ENCODE results near the gene DHCR24. TPM values are rescaled to one million over a fixed set of nuclear protein-coding genes. Genes with fewer than 3 reads are reported as not detected.

Gene DHCR24
- total RNA-seq, 1 donor from 2014 or later = 207 TPM

GRCh38 chr1:54806931-54807611 lies 79.9 kb downstream of the DHCR24 start:
- H3K4me1 Mint-ChIP-seq = peaks cover 32% of the 10 kb centered on the region
- H3K27me3 Mint-ChIP-seq = no peaks in the 10 kb centered on the region
- no peak overlapping the region for H3K4me3 Mint-ChIP-seq
- H3K27ac Mint-ChIP-seq = no peak overlapping the region
- intact Hi-C loops (cut with micrococcal nuclease) = no loop called here
- H3K9me3 Mint-ChIP-seq = no peaks in the 10 kb centered on the region
- peak; percentile 69 for DNase-seq
- H3K36me3 Mint-ChIP-seq (ENCODE audit: low read depth) = no peaks in the 10 kb centered on the region

- Mint-ChIP-seq H3K4me3 (no peak overlapping the region), H3K4me1 (peaks cover 39% of the 10 kb centered on the region), H3K9me3 (no peaks in the 10 kb centered on the region), H3K36me3 (ENCODE audit: low read depth) (no peaks in the 10 kb centered on the region), H3K27ac (no peak overlapping the region), H3K27me3 (no peaks in the 10 kb centered on the region)
- DNase-seq = no peak
- intact Hi-C loops (cut with micrococcal nuclease) = no loop called here
Observed at GRCh38 chr1:54805981-54806381, 81.0 kb downstream of the DHCR24 start.

- Mint-ChIP-seq H3K36me3 (ENCODE audit: low read depth) (no peaks in the 10 kb centered on the region), H3K4me1 (peaks cover 39% of the 10 kb centered on the region)
- intact Hi-C loops (cut with micrococcal nuclease) = no loop called here
Observed at GRCh38 chr1:54805466-54805865, 81.5 kb downstream of the DHCR24 start.

GRCh38 chr1:54804471-54805132 lies 82.4 kb downstream of the DHCR24 start:
- Mint-ChIP-seq H3K36me3 (ENCODE audit: low read depth) (no peaks in the 10 kb centered on the region), H3K4me1 (peaks cover 44% of the 10 kb centered on the region), H3K27ac (peak overlapping the region; percentile 34), H3K4me3 (peak overlapping the region; percentile 3), H3K9me3 (no peaks in the 10 kb centered on the region), H3K27me3 (no peaks in the 10 kb centered on the region)
- intact Hi-C loops (cut with micrococcal nuclease) = loop anchor here (1.0 kb wide), 1 partner anchor 751 kb away; the partner anchor contains the start of genes TCEANC2 and TMEM59
- DNase-seq = no peak

More at GRCh38 chr1:54805466-54805865, 81.5 kb downstream of the DHCR24 start:
- Mint-ChIP-seq H3K27ac (no peak overlapping the region), H3K4me3 (no peak overlapping the region), H3K9me3 (no peaks in the 10 kb centered on the region), H3K27me3 (no peaks in the 10 kb centered on the region)
- DNase-seq = no peak

GRCh38 chr1:54803761-54804470 lies 83.1 kb downstream of the DHCR24 start:
- Mint-ChIP-seq H3K9me3 (no peaks in the 10 kb centered on the region), H3K27me3 (no peaks in the 10 kb centered on the region), H3K4me1 (peaks cover 51% of the 10 kb centered on the region), H3K27ac (peak overlapping the region; percentile 34), H3K36me3 (ENCODE audit: low read depth) (no peaks in the 10 kb centered on the region), H3K4me3 (peak overlapping the region; percentile 3)
- intact Hi-C loops (cut with micrococcal nuclease) = loop anchor here (1.0 kb wide), 1 partner anchor 751 kb away; the partner anchor contains the start of genes TCEANC2 and TMEM59
- DNase-seq = no peak

- no peaks in the 10 kb centered on the region for H3K27me3 Mint-ChIP-seq
- peaks cover 54% of the 10 kb centered on the region for H3K4me1 Mint-ChIP-seq
- peak; percentile 91 for DNase-seq
- intact Hi-C loops (cut with micrococcal nuclease) = loop anchor here (1.0 to 2.0 kb wide), 2 partner anchors 37 to 258 kb away; partner anchors contain the start of gene PARS2
- H3K9me3 Mint-ChIP-seq = no peaks in the 10 kb centered on the region
- peak within 1 kb of the TSS; percentile 87 for H3K4me3 Mint-ChIP-seq
- no peaks in the 10 kb centered on the region for H3K36me3 Mint-ChIP-seq (ENCODE audit: low read depth)
- peak within 1 kb of the TSS; percentile 81 for H3K27ac Mint-ChIP-seq
Observed at GRCh38 chr1:54800899-54801759, 85.9 kb downstream of the DHCR24 start, which contains the start of gene TTC22. TTC22 (minus strand) TSS chr1:54801323; CDS start chr1:54801163, 160 bp downstream.

- intact Hi-C loops (cut with micrococcal nuclease) = loop anchor here (2.0 kb wide), 1 partner anchor 257 kb away; no protein-coding TSS in a partner anchor
- Mint-ChIP-seq H3K4me1 (peaks cover 55% of the 10 kb centered on the region), H3K9me3 (no peaks in the 10 kb centered on the region), H3K27me3 (no peaks in the 10 kb centered on the region), H3K36me3 (ENCODE audit: low read depth) (no peaks in the 10 kb centered on the region), H3K27ac (peak overlapping the region; percentile 81), H3K4me3 (peak overlapping the region; percentile 87)
- no peak for DNase-seq
Observed at GRCh38 chr1:54800041-54800898, 86.7 kb downstream of the DHCR24 start.

Other genes with a start within 250 kb of the DHCR24 start
- gene MROH7, start 245.4 kb downstream of the DHCR24 start, total RNA-seq = 0.07 and 0.12 TPM in 2 replicates
- 41.6 and 45.3 TPM in 2 replicates for gene TTC4, start 171.3 kb downstream of the DHCR24 start, total RNA-seq
- 7.1 and 7.8 TPM in 2 replicates for gene PARS2, start 122.7 kb downstream of the DHCR24 start, total RNA-seq
- gene TTC22, start 85.9 kb downstream of the DHCR24 start, total RNA-seq = 1.6 TPM in 2 replicates
- gene TMEM61, start 93.4 kb upstream of the DHCR24 start, total RNA-seq = not detected in 2 replicates
- not detected in 2 replicates for gene BSND, start 111.7 kb upstream of the DHCR24 start, total RNA-seq
- gene PCSK9, start 152.4 kb upstream of the DHCR24 start, total RNA-seq = not detected in 2 replicates

All from activated CD4-positive, alpha-beta T cell treated with anti-CD3 and anti-CD28 coated beads, Interleukin-2, amount 10 ng/mL, durations not matched to agents 24 days and 14 days (primary cell).